ENCODE results near the gene DPP4. TPM values are rescaled to one million over a fixed set of nuclear protein-coding genes. Genes with fewer than 3 reads are reported as not detected.

The DPP4 gene
- polyA plus RNA-seq, 1 donor (not counting 4 experiments of a cell fraction or from before 2014, with no cell fraction given): 1.1 TPM

DNA sequence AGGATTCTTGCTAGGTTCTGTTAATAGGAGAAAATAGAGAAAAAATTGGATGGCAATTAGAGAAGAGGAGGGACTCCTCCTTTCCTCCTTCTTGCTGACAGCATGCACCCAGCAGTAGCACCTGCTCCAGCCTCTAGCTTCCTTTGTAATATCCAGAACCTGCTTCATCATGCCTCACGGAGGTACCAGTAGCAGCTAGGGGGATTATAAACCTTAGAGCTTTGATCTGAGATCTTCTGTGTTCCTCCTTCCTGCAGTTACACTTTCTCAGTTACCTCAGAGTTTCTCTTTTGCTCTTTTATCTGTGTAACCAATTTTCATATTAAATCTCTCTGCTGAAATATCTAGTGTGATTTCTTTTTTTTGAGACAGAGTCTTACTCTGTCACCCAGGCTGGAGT, 16.6 kb downstream of the DPP4 start:
- Histone ChIP-seq H4K20me1 (ENCODE audit: control insufficient read depth, extremely low read depth, insufficient read depth, low read length) (no peaks in the 10 kb centered on the region), H3K4me2 (ENCODE audit: control insufficient read depth, extremely low read depth, insufficient read depth, low read depth, low read length) (no peak overlapping the region), H2AFZ (ENCODE audit: control insufficient read depth, low read length) (no peak overlapping the region), H3K79me2 (ENCODE audit: control insufficient read depth, insufficient read depth, low read length) (no peaks in the 10 kb centered on the region), H3K9ac (ENCODE audit: control insufficient read depth, extremely low read depth, insufficient read depth, low read length) (no peak overlapping the region), H3K27ac (ENCODE audit: control insufficient read depth, insufficient read depth, low read length) (no peak overlapping the region), H3K27me3 (ENCODE audit: control insufficient read depth, extremely low read depth, insufficient read depth, low read length) (no peaks in the 10 kb centered on the region), H3K4me3 (ENCODE audit: control insufficient read depth in 2 of 3, extremely low read depth in 1 of 3, insufficient read depth in 2 of 3, low read depth in 1 of 3, low read length in 3 of 3) (no peak overlapping the region), H3K36me3 (ENCODE audit: control insufficient read depth in 2 of 2, extremely low read depth in 1 of 2, insufficient read depth in 2 of 2, low read length in 2 of 2) (no peaks in the 10 kb centered on the region), H3K4me1 (ENCODE audit: control insufficient read depth, extremely low read depth, insufficient read depth, low read length) (peaks cover 5% of the 10 kb centered on the region), H3K9me3 (ENCODE audit: control insufficient read depth, low read depth, low read length) (peaks cover 5% of the 10 kb centered on the region), H3K9me1 (ENCODE audit: control insufficient read depth, extremely low read depth, insufficient read depth, low read length) (no peaks in the 10 kb centered on the region)
- DNase-seq (ENCODE audit: low read depth, low spot score) (no peak), FAIRE-seq (no peak)
- TF ChIP-seq, protein P1, sequence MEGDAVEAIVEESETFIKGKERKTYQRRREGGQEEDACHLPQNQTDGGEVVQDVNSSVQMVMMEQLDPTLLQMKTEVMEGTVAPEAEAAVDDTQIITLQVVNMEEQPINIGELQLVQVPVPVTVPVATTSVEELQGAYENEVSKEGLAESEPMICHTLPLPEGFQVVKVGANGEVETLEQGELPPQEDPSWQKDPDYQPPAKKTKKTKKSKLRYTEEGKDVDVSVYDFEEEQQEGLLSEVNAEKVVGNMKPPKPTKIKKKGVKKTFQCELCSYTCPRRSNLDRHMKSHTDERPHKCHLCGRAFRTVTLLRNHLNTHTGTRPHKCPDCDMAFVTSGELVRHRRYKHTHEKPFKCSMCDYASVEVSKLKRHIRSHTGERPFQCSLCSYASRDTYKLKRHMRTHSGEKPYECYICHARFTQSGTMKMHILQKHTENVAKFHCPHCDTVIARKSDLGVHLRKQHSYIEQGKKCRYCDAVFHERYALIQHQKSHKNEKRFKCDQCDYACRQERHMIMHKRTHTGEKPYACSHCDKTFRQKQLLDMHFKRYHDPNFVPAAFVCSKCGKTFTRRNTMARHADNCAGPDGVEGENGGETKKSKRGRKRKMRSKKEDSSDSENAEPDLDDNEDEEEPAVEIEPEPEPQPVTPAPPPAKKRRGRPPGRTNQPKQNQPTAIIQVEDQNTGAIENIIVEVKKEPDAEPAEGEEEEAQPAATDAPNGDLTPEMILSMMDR (optimal IDR thresholded peaks at IDR 0.05 in 1 of 3, IDR thresholded peaks at IDR 0.05 in 1 of 3, conservative IDR thresholded peaks at IDR 0.05 in 1 of 3; ENCODE audit: extremely low read depth in 1 of 3, insufficient read depth in 2 of 3, low read length in 3 of 3): no peak
- no peak for TF ChIP-seq EZH2 (IDR thresholded peaks at IDR 0.05; ENCODE audit: low read length)
- dilution Hi-C loops (cut with MboI; ENCODE audit: extremely low pct_ligation_motif_present, low sequenced_read_pairs): no loop called here

DNA sequence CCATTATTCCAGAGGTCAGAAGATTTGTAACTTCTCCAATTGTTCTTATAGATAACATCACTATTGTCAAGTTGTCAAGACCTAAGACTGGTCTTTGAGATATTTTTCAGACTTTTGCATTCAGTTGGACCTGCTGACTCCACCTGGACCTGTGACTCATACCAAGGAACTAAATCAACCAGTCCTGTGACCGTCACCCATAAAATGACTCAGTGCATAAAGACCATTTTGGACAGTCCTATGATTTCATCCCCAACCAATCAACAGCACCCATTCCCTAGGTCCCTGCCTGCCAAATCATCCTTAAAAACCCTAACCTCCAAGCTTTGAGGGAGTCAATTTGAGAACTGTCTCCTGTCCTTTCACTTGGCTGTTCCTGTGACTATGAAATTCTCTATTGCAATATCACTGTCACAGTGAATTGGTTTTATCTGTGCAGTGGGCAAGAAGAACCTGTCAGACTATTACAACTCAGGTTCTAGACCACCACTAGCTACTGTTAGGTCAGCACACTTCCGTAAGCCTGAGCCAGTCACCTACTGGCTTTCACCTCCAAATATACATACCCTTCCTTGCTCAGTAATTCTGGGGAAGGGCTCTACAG, 17.1 kb downstream of the DPP4 start:
- H3K79me2 ChIP-seq (ENCODE audit: control insufficient read depth, insufficient read depth, low read length): no peaks in the 10 kb centered on the region
- no peaks in the 10 kb centered on the region for H3K36me3 ChIP-seq (ENCODE audit: control insufficient read depth in 2 of 2, extremely low read depth in 1 of 2, insufficient read depth in 2 of 2, low read length in 2 of 2)
- H3K27me3 ChIP-seq (ENCODE audit: control insufficient read depth, extremely low read depth, insufficient read depth, low read length): no peaks in the 10 kb centered on the region
- H3K4me3 ChIP-seq (ENCODE audit: control insufficient read depth in 2 of 3, extremely low read depth in 1 of 3, insufficient read depth in 2 of 3, low read depth in 1 of 3, low read length in 3 of 3): no peak overlapping the region
- H3K4me2 ChIP-seq (ENCODE audit: control insufficient read depth, extremely low read depth, insufficient read depth, low read depth, low read length): no peak overlapping the region
- no peak overlapping the region for H3K27ac ChIP-seq (ENCODE audit: control insufficient read depth, insufficient read depth, low read length)
- H4K20me1 ChIP-seq (ENCODE audit: control insufficient read depth, extremely low read depth, insufficient read depth, low read length): no peaks in the 10 kb centered on the region
- FAIRE-seq: no peak
- peaks cover 5% of the 10 kb centered on the region for H3K4me1 ChIP-seq (ENCODE audit: control insufficient read depth, extremely low read depth, insufficient read depth, low read length)
- dilution Hi-C loops (cut with MboI; ENCODE audit: extremely low pct_ligation_motif_present, low sequenced_read_pairs): no loop called here
- DNase-seq (ENCODE audit: low read depth, low spot score): no peak
- peaks cover 5% of the 10 kb centered on the region for H3K9me3 ChIP-seq (ENCODE audit: control insufficient read depth, low read depth, low read length)
- H3K9ac ChIP-seq (ENCODE audit: control insufficient read depth, extremely low read depth, insufficient read depth, low read length): no peak overlapping the region
- H3K9me1 ChIP-seq (ENCODE audit: control insufficient read depth, extremely low read depth, insufficient read depth, low read length): no peaks in the 10 kb centered on the region
- no peak overlapping the region for H2AFZ ChIP-seq (ENCODE audit: control insufficient read depth, low read length)
- TF ChIP-seq, protein P1 (optimal IDR thresholded peaks at IDR 0.05 in 1 of 3, IDR thresholded peaks at IDR 0.05 in 1 of 3, conservative IDR thresholded peaks at IDR 0.05 in 1 of 3; ENCODE audit: extremely low read depth in 1 of 3, insufficient read depth in 2 of 3, low read length in 3 of 3): no peak
- no peak for TF ChIP-seq EZH2 (IDR thresholded peaks at IDR 0.05; ENCODE audit: low read length)

Data from keratinocyte (primary cell).